Stimulated activated CD8-positive, alpha-beta memory T cell treated with anti-CD3 and anti-CD28 coated beads, Interleukin-7, amount 100 ng/mL, for 24 hours (primary cell): Measurements from ENCODE around the gene TBC1D7.

Experiments used
- DNase-seq: peaks from one replicate; pipeline ENCODE4 v3.0.0-alpha.2; 2020; ENCODE audit warnings: low read depth

The TBC1D7 gene

GRCh38 chr6:13272131-13273046 lies 55.9 kb downstream of the TBC1D7 start:
- no peak for DNase-seq

- DNase-seq, result no peak
These were observed 59.3 kb downstream of the TBC1D7 start for GRCh38 chr6:13268913-13269518.

GRCh38 chr6:13267142-13267651 lies 61.1 kb downstream of the TBC1D7 start:
- no peak for DNase-seq

- no peak for DNase-seq
These were observed 64.7 kb downstream of the TBC1D7 start for GRCh38 chr6:13263669-13264068.

- DNase-seq, result no peak
These were observed 65.8 kb downstream of the TBC1D7 start for GRCh38 chr6:13262302-13263230.

- no peak for DNase-seq
These were observed 66.8 kb downstream of the TBC1D7 start for GRCh38 chr6:13261464-13261994.

GRCh38 chr6:13260831-13261230 lies 67.5 kb downstream of the TBC1D7 start:
- DNase-seq, result no peak

GRCh38 chr6:13260101-13260598 lies 68.2 kb downstream of the TBC1D7 start:
- no peak for DNase-seq

GRCh38 chr6:13259393-13259792 lies 68.9 kb downstream of the TBC1D7 start:
- no peak for DNase-seq

GRCh38 chr6:13256266-13257001 lies 71.9 kb downstream of the TBC1D7 start:
- DNase-seq, result no peak
